PC-9 (cell line): Measurements from ENCODE around the gene CD300C.

Source experiments
- EZH2 ChIP-seq: fragments of 200-600 bp; sonication (generic); IDR thresholded peaks from 2 replicates; pipeline ENCODE4 v1.8.0; 2017; ENCODE audit warnings: antibody characterized with exemption, low read depth
- TF ChIP-seq, protein P1 (sequence below): fragments of 200-600 bp; sonication (generic); conservative IDR thresholded peaks from 2 replicates; pipeline ENCODE4 v1.6.1; 2017; ENCODE audit warnings: mixed run types, antibody characterized with exemption, mild to moderate bottlenecking, moderate library complexity

DNA sequence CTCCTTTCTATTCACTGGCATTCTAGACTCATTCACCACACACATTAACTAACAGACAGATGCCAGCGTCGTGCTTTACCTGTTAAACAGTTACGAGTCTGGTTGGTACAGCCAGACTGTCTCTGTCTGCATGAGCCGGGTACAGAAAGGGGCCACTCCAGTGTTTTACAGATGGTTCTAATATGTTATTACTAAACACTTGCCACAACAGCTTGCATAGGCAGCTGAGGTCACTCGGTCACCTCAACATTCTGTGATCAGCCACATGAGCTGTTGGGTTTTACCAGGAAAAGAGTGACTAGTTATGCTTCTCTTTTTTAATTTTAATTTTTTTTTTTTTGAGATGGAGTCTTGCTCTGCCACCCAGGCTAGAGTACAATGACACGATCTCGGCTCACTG, 54.3 kb downstream of the CD300C start:
- TF ChIP-seq, protein P1, sequence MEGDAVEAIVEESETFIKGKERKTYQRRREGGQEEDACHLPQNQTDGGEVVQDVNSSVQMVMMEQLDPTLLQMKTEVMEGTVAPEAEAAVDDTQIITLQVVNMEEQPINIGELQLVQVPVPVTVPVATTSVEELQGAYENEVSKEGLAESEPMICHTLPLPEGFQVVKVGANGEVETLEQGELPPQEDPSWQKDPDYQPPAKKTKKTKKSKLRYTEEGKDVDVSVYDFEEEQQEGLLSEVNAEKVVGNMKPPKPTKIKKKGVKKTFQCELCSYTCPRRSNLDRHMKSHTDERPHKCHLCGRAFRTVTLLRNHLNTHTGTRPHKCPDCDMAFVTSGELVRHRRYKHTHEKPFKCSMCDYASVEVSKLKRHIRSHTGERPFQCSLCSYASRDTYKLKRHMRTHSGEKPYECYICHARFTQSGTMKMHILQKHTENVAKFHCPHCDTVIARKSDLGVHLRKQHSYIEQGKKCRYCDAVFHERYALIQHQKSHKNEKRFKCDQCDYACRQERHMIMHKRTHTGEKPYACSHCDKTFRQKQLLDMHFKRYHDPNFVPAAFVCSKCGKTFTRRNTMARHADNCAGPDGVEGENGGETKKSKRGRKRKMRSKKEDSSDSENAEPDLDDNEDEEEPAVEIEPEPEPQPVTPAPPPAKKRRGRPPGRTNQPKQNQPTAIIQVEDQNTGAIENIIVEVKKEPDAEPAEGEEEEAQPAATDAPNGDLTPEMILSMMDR = no peak
- TF ChIP-seq EZH2 = no peak
